Measurements from ENCODE around the gene DUSP8.
A peak's percentile ranks its signal among the peaks of the same experiment; 100 is the strongest.

Gene DUSP8

DNA sequence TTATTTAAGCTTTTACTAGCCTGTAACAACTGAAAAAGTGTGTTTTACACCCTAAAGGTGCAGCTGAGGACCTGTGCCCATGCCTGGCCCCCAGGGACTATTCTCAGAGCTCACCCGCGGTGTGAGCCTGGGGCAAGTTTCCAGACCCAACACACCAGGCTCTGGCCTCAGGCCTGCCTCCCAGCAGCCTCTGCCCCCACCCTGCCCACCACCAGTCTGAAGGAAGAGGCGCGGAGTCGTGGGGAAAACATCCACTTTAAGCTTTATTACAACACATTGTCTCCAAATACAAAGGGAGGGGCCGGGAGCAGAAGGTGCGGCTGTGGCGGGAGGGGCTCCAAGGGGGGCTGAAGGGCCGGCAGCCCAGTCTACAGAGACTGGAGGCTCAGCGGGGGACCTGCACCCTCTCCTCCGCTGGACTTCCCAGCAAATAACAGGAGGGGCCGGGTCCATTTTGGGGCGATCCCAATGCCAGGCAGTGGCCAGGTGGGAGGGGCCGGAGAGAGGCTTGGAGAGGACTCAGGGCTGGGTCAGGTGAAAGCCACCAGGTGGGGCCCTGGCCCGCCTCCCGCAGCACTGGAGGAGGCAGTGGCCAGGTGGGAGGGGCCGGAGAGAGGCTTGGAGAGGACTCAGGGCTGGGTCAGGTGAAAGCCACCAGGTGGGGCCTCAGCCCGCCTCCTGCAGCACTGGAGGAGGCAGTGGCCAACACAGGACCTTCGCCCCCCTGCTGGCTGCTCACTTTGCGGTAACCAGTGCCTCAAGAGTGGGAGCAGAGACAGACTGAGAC, 18.1 kb downstream of the DUSP8 start:
- DNase-seq = peak; percentile 14

DNA sequence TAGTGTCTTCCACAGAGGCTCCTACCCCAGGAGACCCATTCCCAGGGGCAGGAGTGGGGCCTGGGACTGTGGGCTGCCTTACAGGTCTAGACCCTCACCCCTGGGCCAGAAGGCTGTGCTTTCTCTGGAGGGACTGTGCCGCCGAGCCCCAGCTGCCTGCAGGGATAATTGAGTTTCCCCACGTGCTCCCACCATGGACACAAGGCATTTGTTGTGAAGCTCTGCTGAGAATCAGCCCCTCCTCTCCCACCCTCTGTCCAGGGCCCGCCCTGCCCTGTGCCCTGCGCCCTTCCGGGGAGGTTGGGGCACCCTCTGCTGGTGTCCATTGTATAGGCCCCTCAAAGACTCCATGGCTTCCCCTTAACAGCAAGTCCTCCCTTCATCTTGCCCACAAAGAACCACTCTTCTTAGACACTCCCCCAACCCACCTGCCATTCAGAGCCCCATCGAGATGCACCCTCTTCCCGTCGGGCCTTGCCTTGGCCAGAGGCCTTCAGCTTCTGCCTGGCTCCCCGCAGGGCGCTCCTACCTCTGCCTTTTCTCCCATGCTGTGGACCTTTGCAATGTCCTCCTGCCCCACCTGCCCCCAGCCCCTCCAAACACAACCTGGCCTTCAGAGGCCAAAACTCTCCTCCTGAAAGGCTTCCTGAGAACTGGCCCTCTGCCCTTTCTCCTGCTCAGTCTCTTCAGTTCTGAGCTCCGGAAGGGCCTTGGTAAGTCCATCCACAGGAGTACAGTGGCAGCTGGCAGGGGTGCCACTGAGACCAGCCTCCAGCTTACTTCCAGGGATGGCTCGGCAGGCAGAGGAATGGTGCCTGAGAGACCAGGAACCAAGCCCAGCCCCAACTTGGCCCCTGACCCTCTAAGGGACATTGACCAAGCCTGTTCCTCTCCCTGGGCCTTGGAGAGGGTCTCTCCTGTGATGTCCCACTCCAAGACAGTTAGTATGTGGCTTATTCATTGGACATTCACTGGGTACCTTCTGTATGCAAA, 22.4 kb downstream of the DUSP8 start:
- no peak for DNase-seq

DNA sequence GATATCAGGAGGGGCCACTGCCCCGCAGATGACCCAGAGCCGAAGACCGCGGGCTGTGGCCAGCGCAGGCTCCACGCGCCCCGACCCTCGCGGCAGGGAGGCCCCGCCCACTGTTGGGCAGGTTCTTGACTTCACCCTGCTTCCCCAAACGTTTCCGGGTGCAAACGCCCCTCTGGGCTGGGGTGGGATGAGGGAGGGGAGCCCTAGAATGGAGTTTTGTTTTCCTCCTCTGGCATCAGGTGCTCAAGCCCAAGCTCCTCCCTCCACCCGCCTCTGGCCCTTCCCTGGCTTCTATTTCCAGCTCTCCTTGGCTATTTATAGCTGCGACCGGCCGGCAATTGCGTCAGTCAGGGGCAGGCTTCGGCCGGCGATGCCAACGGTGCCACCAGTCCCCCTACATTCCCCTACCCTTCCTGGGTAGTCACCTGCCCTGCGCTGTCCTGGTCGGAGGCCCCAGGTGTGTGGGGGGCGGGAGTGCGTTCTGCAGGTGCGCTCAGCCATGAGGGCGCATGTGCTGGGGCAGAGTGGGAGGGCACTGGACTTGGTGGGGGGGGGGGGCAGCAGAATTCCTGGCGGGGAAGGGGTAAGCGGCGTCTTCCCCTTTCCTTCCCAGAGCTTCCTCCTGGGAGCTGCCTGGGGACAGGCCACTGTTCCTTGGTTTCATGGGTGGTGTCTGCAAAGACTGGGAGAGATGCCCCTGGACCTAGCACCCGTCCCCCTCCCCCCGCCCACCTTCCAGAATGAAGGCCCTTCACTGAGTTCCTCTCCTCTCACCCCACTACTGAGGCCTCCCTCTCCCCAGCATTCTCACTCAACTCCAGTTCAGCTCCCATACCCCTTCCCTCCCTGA, 23.6 kb downstream of the DUSP8 start:
- peak; percentile 40 for DNase-seq

DNA sequence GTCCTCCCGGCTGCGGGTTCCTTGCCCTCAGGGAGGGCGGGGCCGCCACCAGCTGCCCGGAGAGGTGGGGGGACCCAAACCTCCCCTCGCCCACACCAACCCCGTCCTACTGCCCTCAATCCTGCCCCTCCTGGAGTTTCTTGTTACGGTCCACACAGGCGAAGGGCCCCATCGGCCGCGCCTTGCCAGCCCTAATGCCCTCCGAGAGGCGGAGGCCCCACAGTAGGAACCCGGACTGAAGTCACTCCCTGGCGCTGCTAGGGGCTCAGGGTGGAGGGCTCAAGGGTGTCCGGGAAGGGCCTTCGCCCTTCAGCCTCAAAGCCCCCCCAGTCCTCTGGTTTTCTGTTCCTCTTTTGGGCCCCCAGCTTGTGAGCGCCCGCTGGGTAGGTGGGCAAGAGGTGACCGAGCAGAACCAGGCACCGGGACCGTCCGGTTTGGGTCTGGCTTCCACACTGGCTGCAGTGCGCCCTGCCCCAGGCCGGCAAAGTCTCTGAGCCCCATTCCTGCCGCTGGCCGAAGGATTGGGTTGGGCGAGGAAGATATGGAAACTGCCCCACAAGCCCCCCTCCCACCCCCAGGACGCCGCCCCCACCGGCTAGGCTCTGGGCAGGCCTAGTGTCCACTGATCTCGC, 24.5 kb downstream of the DUSP8 start:
- DNase-seq = peak; percentile 17

DNA sequence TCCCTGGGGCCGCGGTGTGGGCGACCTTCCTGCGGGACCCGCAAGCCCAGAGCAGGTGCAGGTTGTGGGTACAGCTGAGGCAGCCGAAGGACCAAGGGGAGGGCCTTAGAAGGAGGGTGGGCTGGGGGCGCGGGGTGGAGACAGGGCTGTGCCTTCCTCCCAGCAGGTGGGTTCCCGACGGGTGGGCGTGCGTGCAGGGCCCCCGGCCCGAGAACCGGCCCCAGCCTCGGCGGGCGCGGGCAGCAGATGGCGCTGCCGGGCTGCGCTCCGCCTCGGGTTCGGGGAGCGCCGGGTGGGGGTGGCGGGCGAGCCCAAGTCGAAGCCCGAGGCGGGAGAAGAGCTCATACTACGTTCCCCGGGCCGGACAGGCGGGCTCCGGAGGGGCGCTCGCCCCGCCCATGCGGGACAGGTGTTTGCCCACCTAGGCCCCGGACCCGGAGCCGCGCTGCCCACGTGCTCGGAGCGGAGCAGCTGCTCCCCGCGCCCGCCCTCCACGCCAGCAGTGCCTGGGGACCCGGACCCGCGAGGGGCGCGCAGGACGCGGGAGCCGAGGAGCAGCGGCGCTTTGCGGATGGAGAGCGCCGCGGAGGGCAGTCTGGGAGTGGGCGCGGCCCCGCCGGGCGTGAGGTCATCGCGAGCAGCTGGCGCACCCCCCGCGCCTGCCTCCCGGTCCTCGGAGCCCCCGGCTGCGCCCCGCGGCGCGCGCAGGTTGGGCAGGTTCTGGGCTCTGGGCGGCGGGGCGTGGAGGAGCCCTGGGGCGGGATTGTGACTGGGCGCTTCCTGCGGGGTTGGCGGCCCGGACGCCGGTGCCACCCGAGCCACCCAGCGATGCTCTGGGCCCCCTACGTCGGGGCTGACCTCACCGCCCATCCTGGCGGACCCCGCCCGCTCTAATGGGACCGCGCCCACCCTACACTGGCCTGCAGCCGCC, 25.3 kb downstream of the DUSP8 start:
- peak; percentile 21 for DNase-seq

DNA sequence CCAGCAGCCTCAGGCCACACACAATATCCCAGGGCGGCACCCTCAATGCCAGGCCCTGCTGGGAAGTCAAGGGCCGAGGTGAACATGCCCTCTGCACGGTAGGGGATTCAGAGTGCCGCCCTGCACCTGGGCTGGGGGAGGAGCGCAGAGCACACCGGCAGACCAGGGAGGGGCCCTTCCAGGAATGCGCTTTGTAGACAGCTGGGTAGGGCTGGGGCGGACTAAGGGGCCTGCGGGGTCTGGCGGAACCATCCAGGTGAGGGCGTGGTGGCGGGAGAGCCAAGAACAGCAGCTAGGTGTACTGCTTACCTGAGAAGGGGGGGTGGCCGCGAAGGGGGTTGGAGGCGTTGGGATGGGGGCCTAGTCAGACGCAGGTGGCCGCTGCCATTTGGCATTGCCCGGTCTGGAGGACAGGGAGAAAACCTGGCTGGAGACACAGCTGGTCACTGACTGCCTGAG, 26.0 kb downstream of the DUSP8 start:
- peak; percentile 10 for DNase-seq

DNA sequence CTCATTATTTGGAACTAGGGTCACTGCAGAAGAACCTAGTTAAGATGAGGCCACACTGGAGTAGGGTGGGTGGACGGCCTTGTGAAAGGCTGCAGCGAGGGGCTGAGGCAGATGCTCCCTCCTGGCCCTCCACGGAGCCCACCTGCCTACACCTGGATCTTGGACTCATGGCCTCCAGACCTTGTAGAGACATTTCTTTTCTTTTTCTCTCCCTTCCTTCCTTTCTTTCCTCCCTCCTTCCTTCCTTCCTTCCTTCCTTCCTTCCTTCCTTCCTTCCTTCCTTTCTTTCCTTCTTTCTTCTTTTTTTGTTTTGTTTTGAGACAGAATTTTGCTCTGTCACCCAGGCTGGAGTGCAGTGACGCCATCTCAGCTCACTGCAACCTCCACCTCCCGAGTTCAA, 26.6 kb downstream of the DUSP8 start:
- no peak for DNase-seq

DNA sequence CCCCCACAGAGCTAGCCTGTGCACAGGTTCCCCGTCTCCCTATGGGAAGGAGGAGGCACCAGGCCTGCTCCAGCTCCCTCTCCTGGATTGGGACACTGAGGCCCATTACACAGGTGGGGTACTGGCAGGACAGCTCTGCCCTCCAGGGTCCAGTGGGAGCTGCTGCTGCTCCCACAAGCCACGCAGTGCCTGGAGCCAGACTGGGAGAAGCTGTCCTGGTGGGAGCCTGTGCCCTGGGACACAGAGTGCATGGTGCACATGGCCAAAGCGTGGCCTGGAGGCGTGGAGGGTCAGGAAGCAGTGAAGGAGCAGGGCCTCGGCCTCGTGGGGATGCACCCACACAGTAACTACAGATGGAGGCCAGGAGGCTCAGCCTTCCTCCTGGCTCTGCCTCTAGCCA, 27.5 kb downstream of the DUSP8 start:
- DNase-seq = no peak

DNA sequence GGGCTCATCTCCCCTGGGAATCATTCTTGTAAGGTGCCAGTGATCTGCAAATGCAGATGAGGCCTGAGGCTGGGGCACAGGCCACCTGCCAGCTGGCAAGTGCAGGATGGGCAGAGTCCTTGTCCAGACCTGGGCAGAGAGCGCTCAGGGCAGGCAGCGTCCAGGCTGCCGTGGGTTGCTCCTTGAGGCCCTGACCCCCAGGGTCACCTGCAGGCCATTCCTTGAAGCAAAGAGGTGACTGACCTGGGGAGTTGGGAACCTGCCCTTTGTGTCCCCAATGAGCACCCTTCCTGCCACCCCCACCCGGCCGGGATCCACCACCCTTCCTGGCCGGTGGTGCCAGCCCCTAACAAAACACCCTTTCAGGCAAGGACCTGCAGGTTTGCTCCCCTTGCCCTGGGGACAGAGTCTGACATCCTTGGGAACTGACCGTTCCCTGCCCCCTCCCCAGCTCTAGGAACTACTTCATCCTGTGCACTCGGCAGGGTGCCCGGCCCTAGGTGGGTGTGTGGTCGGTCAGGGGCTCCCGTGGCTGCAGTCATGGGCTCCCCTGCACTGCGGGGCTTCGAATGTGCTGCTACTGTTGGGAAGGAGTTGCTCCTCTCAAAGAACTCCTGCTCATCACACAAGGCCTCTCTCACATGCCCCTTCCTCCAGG, 28.3 kb downstream of the DUSP8 start:
- DNase-seq = no peak

DNA sequence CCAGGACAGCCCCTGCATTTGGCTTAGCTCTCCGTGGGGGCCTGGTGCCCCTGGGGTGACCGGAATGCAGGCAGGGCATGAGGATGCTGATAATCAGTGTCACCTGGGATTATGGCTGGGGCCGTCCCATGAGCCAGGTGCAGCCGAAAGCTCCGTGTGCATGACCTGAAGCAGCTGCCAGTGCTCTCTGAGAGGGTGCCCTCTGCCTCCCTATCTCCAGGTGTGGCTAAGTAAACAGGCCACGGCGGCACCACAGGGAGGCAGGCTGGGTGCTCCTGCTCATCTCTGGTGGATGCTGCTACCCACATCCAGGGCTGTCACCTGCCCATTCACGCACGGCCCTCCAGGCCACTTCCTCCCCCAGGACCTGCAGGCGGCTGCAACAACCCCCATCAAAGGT, 29.8 kb downstream of the DUSP8 start:
- DNase-seq = no peak

DNA sequence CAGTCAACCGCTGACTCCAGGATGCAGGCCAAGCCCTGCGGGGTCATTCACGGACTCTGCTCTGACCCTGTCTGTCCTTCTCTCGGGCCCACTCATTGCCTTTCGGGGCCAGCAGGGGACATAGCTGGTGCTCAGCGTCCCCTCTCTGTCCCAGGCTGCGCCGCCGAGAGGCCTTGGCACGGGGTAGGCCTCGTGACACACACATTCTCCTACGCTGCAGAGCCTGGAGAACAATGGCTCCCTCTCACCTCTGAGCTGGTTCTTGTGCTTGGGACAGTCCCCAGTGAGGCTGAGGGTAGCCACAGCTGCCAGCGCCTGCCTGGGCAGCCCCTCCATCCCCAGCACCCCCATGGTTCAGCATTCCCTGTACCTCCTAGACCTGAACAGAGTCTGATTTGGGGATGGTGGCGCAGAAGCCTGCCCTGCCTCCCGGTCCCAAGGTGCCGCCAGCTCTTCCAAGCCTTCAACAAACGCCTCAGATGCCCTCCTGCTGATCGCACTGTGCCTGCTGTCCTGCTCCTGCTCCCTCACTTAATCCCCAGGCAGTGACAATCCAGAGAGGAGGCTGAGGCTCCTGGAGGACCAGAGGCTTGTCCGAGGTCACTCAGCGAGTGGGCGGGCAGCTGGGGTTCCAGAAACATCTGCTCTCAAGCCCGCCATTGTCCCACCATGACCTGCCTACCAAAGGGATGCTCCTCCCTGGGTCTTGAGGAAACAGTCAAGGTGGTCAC, 30.4 kb downstream of the DUSP8 start:
- DNase-seq = no peak

DNA sequence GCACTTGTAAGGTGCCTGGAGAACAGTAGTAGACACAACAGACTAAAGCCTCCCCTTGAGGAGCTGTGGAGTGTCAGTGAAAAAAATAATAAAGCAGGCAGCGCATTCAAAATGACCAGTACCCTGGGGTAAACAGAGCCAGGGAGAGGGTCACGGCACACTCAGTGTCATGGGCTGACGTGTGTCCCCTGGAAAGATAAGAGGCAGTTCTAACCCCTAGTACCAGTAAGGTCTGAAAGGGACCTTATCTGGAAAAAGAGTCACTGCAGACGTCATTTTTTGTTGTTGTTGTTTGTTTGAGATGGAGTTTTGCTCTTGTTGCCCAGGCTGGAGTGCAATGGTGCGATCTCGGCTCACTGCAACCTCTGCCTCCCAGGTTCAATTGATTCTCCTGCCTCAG, 32.0 kb downstream of the DUSP8 start:
- DNase-seq = no peak

DNA sequence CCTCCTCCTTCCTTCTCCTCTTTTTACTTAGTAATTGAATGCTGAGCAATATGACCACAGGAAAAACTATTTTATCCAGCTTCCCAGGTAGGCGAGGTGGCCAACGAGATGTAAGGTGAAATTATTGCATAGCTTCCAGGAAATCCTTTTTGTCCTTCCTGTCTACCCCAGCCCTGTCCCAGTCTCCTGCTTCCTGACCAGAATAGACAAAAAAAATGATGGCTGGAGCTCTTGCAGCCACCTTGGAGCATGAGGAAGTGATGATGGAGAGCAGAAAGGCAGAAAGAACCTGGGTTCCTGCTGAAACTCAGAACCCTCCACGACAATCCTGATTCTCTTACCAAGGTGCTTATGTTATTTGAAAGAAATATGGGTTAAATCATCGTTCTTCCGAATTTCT, 33.9 kb downstream of the DUSP8 start:
- no peak for DNase-seq

DNA sequence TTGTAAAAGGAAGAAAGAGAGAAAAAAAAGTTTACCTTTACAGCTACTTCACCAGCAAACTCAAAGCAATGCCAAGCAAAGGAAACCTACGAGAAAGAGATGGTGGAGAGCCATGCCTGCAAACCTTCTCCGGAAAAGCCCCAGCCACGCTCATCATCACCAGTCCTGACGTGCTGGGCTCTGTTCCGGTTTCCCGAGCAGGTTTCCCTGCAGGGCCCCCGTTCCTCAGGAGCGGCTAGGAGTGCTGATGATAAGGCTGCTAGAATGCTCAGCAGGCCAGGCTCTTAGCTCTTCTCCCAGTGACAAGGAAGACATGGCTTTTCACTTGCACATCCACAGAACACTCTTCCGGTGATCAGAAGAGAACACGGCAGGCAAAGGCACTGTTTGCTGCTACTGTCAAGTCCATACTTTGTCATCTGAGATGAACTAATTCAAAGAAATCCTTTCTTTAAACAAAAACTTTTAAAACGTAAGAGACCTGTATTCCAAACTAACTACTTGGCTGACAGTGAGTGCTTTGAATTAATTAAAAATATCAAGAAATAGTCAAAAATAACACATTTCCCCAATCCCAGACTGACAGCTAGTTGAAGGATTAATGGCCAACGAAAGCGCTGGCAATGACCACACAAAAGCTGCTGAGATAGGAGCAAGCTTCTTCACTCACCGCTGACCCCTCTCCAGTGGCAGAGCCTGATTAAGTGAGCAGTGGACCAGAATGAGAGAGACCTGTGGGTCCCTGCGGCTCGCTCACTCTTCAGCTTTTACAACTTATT, 35.8 kb downstream of the DUSP8 start:
- DNase-seq = no peak

DNA sequence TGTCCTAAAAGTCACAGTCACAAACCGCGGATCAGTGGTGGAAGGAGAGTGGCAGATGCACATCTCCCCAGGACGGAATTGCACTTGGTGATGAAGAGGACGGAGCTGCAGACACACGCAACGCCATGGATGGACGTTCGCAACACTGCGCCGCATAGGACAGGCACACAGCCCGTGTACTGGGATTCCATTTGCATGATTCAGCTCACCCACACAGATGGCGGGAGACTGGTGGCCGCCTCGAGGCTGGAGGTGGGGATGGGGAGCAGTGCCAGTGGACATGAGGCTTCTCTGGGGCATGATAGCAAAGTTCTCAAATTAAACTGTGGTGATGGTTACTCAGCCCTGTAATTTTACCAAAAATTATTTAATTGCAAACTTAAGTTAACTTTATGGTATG, 37.4 kb downstream of the DUSP8 start:
- DNase-seq = no peak

DNA sequence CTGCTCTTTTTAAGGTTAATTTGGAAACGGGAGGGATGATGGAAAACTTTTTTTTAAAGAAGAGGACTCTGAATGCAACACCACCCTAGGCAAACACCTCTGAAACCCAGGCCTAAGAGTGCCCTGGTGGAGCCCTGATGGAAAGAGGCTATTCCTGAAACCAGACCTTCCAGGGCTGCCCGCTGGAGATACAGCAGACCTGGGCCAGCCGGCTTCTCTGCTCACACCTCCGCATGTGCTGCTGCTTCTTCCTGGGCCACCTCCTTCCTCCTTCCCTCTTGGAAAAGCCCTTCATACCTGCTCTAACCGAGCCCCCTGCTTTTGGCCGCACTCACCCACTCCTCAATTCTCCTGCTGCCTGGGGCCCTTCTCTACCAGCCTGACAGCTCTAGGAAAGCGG, 37.9 kb downstream of the DUSP8 start:
- DNase-seq = no peak

DNA sequence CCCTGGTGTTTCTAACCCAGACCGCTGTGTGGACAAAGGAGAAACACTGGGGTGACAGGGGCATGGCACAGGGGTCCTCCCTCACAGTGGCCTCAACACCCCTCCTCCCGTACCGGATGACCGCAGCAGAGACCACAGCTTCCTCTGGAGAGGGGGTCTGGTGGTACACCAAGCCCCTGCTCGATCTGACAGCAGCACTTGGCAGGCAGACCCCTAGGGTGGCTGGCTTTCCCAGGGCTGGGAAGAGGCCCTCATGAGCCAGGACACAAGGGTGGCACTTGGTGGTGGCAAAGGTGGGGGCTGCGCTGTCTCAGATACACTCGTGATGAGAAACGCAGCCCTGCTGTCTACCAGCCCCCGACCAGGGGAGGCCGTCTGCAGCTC, 38.7 kb downstream of the DUSP8 start:
- DNase-seq = no peak

DNA sequence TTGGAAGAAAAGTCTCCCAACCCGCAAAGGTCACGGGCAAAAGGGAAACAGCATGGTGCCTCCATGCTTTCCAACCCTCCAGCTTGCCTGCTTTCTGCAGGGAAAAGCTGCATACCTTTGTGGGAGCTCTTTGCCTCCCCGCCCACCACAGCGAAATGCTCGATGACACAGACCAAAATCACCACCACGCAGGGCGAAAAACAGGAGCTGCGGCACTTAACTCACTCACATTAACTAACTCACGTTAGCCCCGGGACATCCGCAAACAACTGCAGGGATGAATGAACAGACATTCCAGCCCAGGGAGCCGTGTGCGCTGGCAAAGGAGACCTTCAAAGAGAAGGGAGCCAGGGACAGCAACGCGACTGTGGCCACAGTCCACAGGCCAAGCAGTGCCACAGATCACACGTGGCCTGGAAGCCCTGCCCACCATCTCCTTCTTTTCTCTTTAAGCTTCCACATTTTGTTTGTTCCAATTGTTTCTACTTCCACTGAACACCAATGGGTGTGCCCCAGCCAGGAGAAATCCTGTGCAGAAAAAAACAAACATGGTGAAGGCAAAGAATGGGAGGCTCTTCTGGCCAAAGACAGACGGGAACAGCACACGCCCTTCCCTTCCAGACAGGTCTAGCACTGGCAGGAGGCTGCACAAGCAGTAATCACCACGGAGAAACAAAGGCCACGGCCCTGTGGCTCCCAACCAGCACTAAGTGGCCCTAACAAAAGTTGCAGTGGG, 39.3 kb downstream of the DUSP8 start:
- no peak for DNase-seq
